ENCODE measurements around the gene NIBAN1. TPM values are rescaled to one million over a fixed set of nuclear protein-coding genes. Genes with fewer than 3 reads are reported as not detected.

The NIBAN1 gene, protein sequence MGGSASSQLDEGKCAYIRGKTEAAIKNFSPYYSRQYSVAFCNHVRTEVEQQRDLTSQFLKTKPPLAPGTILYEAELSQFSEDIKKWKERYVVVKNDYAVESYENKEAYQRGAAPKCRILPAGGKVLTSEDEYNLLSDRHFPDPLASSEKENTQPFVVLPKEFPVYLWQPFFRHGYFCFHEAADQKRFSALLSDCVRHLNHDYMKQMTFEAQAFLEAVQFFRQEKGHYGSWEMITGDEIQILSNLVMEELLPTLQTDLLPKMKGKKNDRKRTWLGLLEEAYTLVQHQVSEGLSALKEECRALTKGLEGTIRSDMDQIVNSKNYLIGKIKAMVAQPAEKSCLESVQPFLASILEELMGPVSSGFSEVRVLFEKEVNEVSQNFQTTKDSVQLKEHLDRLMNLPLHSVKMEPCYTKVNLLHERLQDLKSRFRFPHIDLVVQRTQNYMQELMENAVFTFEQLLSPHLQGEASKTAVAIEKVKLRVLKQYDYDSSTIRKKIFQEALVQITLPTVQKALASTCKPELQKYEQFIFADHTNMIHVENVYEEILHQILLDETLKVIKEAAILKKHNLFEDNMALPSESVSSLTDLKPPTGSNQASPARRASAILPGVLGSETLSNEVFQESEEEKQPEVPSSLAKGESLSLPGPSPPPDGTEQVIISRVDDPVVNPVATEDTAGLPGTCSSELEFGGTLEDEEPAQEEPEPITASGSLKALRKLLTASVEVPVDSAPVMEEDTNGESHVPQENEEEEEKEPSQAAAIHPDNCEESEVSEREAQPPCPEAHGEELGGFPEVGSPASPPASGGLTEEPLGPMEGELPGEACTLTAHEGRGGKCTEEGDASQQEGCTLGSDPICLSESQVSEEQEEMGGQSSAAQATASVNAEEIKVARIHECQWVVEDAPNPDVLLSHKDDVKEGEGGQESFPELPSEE
- 12.1 and 19.5 TPM in 2 replicates for total RNA-seq (2022)
- Bru-seq, nascent RNA: percentile 60 among the genes with signal in this experiment
- percentile 63 among the genes with signal in this experiment for BruChase-seq, experiment 1, labeled RNA remaining after a 6-hour chase
- percentile 49 among the genes with signal in this experiment for BruChase-seq, experiment 2, labeled RNA remaining after a 2-hour chase
- long read RNA-seq, full-length matches to known transcripts: 6 of 8 reads
- long read RNA-seq, partial matches to known transcripts: 1 of 8 reads
- long read RNA-seq, other reads (novel, unspliced or antisense): 1 of 8 reads

DNA sequence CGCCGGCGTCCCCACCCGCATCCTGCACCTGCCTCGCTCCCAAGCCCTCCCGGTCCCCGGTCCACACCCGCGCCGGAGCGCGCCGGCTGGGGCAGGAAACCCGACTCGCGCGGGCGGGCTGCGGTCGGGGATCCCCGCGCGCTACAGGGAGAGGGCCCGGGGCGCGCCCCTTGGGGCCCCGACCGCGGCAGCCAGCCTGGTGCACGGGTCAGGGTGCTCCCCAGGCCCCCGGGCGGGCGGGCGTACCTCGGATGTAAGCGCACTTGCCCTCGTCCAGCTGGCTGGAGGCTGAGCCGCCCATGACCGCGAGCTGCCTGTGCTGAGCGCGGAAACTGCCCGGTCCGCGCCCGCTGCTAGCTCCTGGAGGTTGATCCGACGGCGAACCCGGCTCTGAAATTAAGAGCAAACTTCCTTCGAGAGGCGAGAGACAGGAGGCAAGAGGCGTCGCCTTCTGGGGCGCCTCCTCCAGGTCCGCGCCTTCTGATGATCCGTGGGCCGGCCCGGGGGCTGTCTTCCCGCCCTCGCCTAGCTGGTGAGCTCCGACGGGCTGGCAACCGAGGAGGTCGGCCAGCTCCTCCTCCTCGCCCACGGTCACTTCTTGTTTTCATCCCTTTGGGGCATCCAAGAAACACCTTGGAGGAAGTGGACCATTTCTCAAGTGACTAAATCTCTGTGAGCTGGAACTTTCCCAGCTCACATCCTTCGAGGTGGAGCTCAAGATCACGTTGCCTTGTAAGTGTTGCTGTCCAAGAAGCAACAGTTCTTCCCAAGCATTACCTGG, at the start of gene NIBAN1:
Gene NIBAN1 (minus strand): TSS at position 453 of the 781 bp plus-strand sequence. CDS start 152 bp downstream, at position 301.
- Mint-ChIP-seq H3K4me3 (ENCODE audit: low read depth, unreplicated experiment) (peak within 1 kb of the TSS; percentile 88), H3K27me3 (ENCODE audit: unreplicated experiment) (no peaks in the 10 kb centered on the region), H3K27ac (ENCODE audit: unreplicated experiment) (peak within 1 kb of the TSS; percentile 96), H3K4me1 (ENCODE audit: low read depth, unreplicated experiment) (peaks cover 18% of the 10 kb centered on the region), H3K9me3 (ENCODE audit: low read depth, unreplicated experiment) (no peaks in the 10 kb centered on the region), H3K36me3 (ENCODE audit: insufficient read depth, unreplicated experiment) (peaks cover 24% of the 10 kb centered on the region)
- intact Hi-C loops (cut with micrococcal nuclease; ENCODE audit: unreplicated experiment): loop anchor here (2.0 kb wide), 1 partner anchor 219 kb away; the partner anchor contains the start of gene EDEM3
- BruUV-seq (replicated peaks): no TSS peak
- CTCF ChIA-PET: interaction anchor here (0.8 to 2.4 kb wide), 3 partner anchors 71 to 196 kb away, joined by 3 to 13 read pairs (median 3); partner anchors contain the start of gene RNF2
- DNase-seq: peak; percentile 72
- TF ChIP-seq, protein P1, sequence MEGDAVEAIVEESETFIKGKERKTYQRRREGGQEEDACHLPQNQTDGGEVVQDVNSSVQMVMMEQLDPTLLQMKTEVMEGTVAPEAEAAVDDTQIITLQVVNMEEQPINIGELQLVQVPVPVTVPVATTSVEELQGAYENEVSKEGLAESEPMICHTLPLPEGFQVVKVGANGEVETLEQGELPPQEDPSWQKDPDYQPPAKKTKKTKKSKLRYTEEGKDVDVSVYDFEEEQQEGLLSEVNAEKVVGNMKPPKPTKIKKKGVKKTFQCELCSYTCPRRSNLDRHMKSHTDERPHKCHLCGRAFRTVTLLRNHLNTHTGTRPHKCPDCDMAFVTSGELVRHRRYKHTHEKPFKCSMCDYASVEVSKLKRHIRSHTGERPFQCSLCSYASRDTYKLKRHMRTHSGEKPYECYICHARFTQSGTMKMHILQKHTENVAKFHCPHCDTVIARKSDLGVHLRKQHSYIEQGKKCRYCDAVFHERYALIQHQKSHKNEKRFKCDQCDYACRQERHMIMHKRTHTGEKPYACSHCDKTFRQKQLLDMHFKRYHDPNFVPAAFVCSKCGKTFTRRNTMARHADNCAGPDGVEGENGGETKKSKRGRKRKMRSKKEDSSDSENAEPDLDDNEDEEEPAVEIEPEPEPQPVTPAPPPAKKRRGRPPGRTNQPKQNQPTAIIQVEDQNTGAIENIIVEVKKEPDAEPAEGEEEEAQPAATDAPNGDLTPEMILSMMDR (IDR thresholded peaks at IDR 0.05; ENCODE audit: unreplicated experiment): no peak

DNA sequence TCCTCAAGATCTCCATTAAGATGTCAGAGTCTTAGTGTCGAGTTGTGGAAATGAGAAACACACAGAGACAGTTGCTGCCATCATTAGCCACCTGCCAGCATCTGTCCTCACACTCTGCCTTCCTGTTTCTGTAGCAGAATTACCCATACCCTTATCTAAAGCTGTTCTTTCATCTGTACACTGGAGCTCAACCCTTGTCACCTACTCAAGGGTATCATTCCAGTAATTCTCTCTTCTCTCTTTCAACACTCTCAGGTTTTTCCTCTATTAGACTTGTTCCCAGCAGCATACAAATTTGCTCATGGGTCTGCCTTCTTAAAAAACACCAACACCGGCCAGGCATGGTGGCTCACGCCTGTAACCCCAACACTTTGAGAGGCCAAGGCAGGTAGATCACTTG, 43.7 kb upstream of the NIBAN1 start:
- CTCF ChIA-PET: no interaction called here
- no peak overlapping the region for H3K4me3 Mint-ChIP-seq (ENCODE audit: low read depth, unreplicated experiment)
- DNase-seq: no peak
- intact Hi-C loops (cut with micrococcal nuclease; ENCODE audit: unreplicated experiment): no loop called here
- H3K4me1 Mint-ChIP-seq (ENCODE audit: low read depth, unreplicated experiment): peaks cover 16% of the 10 kb centered on the region
- H3K9me3 Mint-ChIP-seq (ENCODE audit: low read depth, unreplicated experiment): no peaks in the 10 kb centered on the region
- TF ChIP-seq, protein P1 (IDR thresholded peaks at IDR 0.05; ENCODE audit: unreplicated experiment): no peak
- no peaks in the 10 kb centered on the region for H3K36me3 Mint-ChIP-seq (ENCODE audit: insufficient read depth, unreplicated experiment)
- BruUV-seq (replicated peaks): no TSS peak
- H3K27ac Mint-ChIP-seq (ENCODE audit: unreplicated experiment): no peak overlapping the region
- H3K27me3 Mint-ChIP-seq (ENCODE audit: unreplicated experiment): no peaks in the 10 kb centered on the region

DNA sequence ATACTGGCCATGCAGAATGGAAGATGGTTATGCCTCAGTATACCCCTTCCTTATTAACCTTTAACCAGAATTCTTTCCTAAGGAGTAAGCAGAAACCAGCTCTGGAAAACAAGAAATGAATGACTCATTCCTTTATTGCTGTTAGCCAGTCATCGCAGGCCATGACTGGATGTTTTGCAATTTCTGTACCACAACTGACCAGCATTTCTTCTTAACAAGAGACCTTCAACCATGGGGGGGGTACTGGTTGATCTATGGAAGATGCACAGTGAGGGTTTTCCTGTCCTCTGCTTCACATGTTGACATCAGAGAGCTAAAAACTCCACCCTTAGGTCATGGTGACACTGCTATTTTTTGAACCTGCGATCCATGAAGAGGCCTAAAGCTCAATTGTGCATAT, 43.0 kb upstream of the NIBAN1 start:
- Mint-ChIP-seq H3K36me3 (ENCODE audit: insufficient read depth, unreplicated experiment) (no peaks in the 10 kb centered on the region), H3K4me1 (ENCODE audit: low read depth, unreplicated experiment) (peaks cover 16% of the 10 kb centered on the region), H3K27me3 (ENCODE audit: unreplicated experiment) (no peaks in the 10 kb centered on the region), H3K9me3 (ENCODE audit: low read depth, unreplicated experiment) (no peaks in the 10 kb centered on the region), H3K27ac (ENCODE audit: unreplicated experiment) (peak overlapping the region; percentile 57), H3K4me3 (ENCODE audit: low read depth, unreplicated experiment) (no peak overlapping the region)
- no TSS peak for BruUV-seq (replicated peaks)
- CTCF ChIA-PET: no interaction called here
- intact Hi-C loops (cut with micrococcal nuclease; ENCODE audit: unreplicated experiment): no loop called here
- TF ChIP-seq, protein P1 (IDR thresholded peaks at IDR 0.05; ENCODE audit: unreplicated experiment): no peak
- DNase-seq: peak; percentile 20
